Parathyroid adenoma (tissue), 2 donors: ENCODE data around the gene CERS1.

Experiments
- H2AFZ ChIP-seq: fragments of 300-600 bp; sonication (generic); one replicate; pipeline ENCODE4 v1.7.0; 2017; ENCODE audit warnings: antibody characterized with exemption, mild to moderate bottlenecking
- H3K27ac ChIP-seq: fragments of 300-600 bp; sonication (generic); one replicate; pipeline ENCODE4 v1.7.0; 2017
- H3K27me3 ChIP-seq: fragments of 300-600 bp; sonication (generic); one replicate; pipeline ENCODE4 v1.7.0; 2017; ENCODE audit warnings: low read length; ENCODE audit not compliant: control insufficient read depth, insufficient read depth
- H3K36me3 ChIP-seq: fragments of 300-600 bp; sonication (generic); one replicate; pipeline ENCODE4 v1.7.0; 2017; ENCODE audit warnings: low read length; ENCODE audit not compliant: control insufficient read depth, insufficient read depth
- H3K4me1 ChIP-seq: fragments of 300-600 bp; sonication (generic); one replicate; pipeline ENCODE4 v1.7.0; 2017; ENCODE audit warnings: control low read depth
- H3K4me2 ChIP-seq: fragments of 300-600 bp; sonication (generic); one replicate; pipeline ENCODE4 v1.7.0; 2017; ENCODE audit warnings: low read length
- H3K4me3 ChIP-seq: fragments of 300-600 bp; sonication (generic); one replicate; pipeline ENCODE4 v1.7.0; 2017; ENCODE audit warnings: low read depth, low read length
- H3K79me2 ChIP-seq: fragments of 300-600 bp; sonication (generic); one replicate; pipeline ENCODE4 v1.7.0; 2017; ENCODE audit warnings: control low read depth
- H3K9ac ChIP-seq: fragments of 300-600 bp; sonication (generic); one replicate; pipeline ENCODE4 v1.7.0; 2017; ENCODE audit warnings: mild to moderate bottlenecking
- H3K9me3 ChIP-seq: fragments of 300-600 bp; sonication (generic); one replicate; pipeline ENCODE4 v1.7.0; 2017; ENCODE audit warnings: low read length; ENCODE audit not compliant: control insufficient read depth
- CTCF ChIP-seq: fragments of 300-600 bp; sonication (generic); IDR thresholded peaks from one replicate; pipeline ENCODE4 v1.7.0; 2017; ENCODE audit warnings: antibody characterized with exemption, mild to moderate bottlenecking
- donor health status: primary hyperparathyroidism.

CERS1 gene

GRCh38 chr19:18928018-18928805 is 32.3 kb upstream of the CERS1 start:
- no peaks in the 10 kb centered on the region for H3K9me3 ChIP-seq
- H3K79me2 ChIP-seq = no peaks in the 10 kb centered on the region
- H3K4me1 ChIP-seq = no peaks in the 10 kb centered on the region
- no peak overlapping the region for H3K27ac ChIP-seq
- H3K27me3 ChIP-seq = no peaks in the 10 kb centered on the region
- H3K4me3 ChIP-seq = no peak overlapping the region
- H3K36me3 ChIP-seq = no peaks in the 10 kb centered on the region
- H2AFZ ChIP-seq = no peak overlapping the region
- TF ChIP-seq CTCF = no peak
- H3K9ac ChIP-seq = no peak overlapping the region
- H3K4me2 ChIP-seq = no peak overlapping the region

- Histone ChIP-seq H3K4me2 (no peak overlapping the region), H3K36me3 (no peaks in the 10 kb centered on the region), H3K27ac (no peak overlapping the region), H3K27me3 (no peaks in the 10 kb centered on the region), H3K9ac (no peak overlapping the region), H3K9me3 (no peaks in the 10 kb centered on the region), H2AFZ (no peak overlapping the region), H3K79me2 (peaks cover 8% of the 10 kb centered on the region), H3K4me1 (peaks cover 6% of the 10 kb centered on the region), H3K4me3 (no peak overlapping the region)
- TF ChIP-seq CTCF = no peak
Observed at GRCh38 chr19:18924684-18925213, 28.8 kb upstream of the CERS1 start.

GRCh38 chr19:18922228-18922985 is 26.4 kb upstream of the CERS1 start:
- H3K9me3 ChIP-seq = no peaks in the 10 kb centered on the region
- H3K4me3 ChIP-seq = no peak overlapping the region
- peaks cover 10% of the 10 kb centered on the region for H3K79me2 ChIP-seq
- H3K4me1 ChIP-seq = peaks cover 10% of the 10 kb centered on the region
- H3K9ac ChIP-seq = no peak overlapping the region
- H3K36me3 ChIP-seq = no peaks in the 10 kb centered on the region
- no peak overlapping the region for H3K4me2 ChIP-seq
- TF ChIP-seq CTCF = no peak
- H3K27me3 ChIP-seq = no peaks in the 10 kb centered on the region
- H3K27ac ChIP-seq = no peak overlapping the region
- H2AFZ ChIP-seq = no peak overlapping the region

GRCh38 chr19:18921593-18921992 is 25.6 kb upstream of the CERS1 start:
- H3K4me2 ChIP-seq = no peak overlapping the region
- no peak overlapping the region for H3K9ac ChIP-seq
- TF ChIP-seq CTCF = no peak
- no peak overlapping the region for H2AFZ ChIP-seq
- H3K4me3 ChIP-seq = no peak overlapping the region
- no peaks in the 10 kb centered on the region for H3K36me3 ChIP-seq
- H3K9me3 ChIP-seq = no peaks in the 10 kb centered on the region
- H3K4me1 ChIP-seq = peaks cover 10% of the 10 kb centered on the region
- H3K27ac ChIP-seq = no peak overlapping the region
- H3K27me3 ChIP-seq = no peaks in the 10 kb centered on the region
- peaks cover 10% of the 10 kb centered on the region for H3K79me2 ChIP-seq
